ENCODE data around the gene IMMT. TPM values are rescaled to one million over a fixed set of nuclear protein-coding genes. Genes with fewer than 3 reads are reported as not detected.

IMMT gene

GRCh38 chr2:86097114-86097896 is 98.0 kb downstream of the IMMT start:
- H3K9me3 ChIP-seq (replicated peaks; ENCODE audit: low read length), result no peaks in the 10 kb centered on the region
- no peak overlapping the region for H3K9ac ChIP-seq (ENCODE audit: low read depth, low read length)
- peaks cover 61% of the 10 kb centered on the region for H3K36me3 ChIP-seq (ENCODE audit: insufficient read depth, low read length)
- peaks cover 7% of the 10 kb centered on the region for H3K4me1 ChIP-seq (ENCODE audit: control insufficient read depth, insufficient read depth, low read length)
- no peaks in the 10 kb centered on the region for H3K27me3 ChIP-seq (ENCODE audit: control insufficient read depth, insufficient read depth, low read length)
- H3K4me3 ChIP-seq (ENCODE audit: low read length), result no peak overlapping the region
- no peak overlapping the region for H3K4me2 ChIP-seq (ENCODE audit: low read length)

GRCh38 chr2:86094229-86094628 is 101.0 kb downstream of the IMMT start:
- Histone ChIP-seq H3K4me1 (ENCODE audit: control insufficient read depth, insufficient read depth, low read length) (peaks cover 7% of the 10 kb centered on the region), H3K9ac (ENCODE audit: low read depth, low read length) (no peak overlapping the region), H3K4me2 (ENCODE audit: low read length) (no peak overlapping the region), H3K9me3 (replicated peaks; ENCODE audit: low read length) (no peaks in the 10 kb centered on the region), H3K27me3 (ENCODE audit: control insufficient read depth, insufficient read depth, low read length) (no peaks in the 10 kb centered on the region), H3K36me3 (ENCODE audit: insufficient read depth, low read length) (peaks cover 65% of the 10 kb centered on the region), H3K4me3 (ENCODE audit: low read length) (no peak overlapping the region)

Small RNAs within 50 kb of the gene (small RNA-seq; reads per million reads assigned to genes)
- gene MIR4779 (1.0 reads per million, percentile 34 among the genes with 10 or more reads in this experiment), gene RF00019 (not detected), gene SNORD94 (89.5 reads per million, percentile 97 among the genes with 10 or more reads in this experiment)

Measured in skeletal muscle satellite cell (primary cell).